HG03521 (cell line): ENCODE data around the gene XRCC1.
"Not testable (repeated sequence)": the region's sequence is repeated elsewhere in the genome, so short reads cannot be mapped to it uniquely, and the experiment has no call there.

ENCODE experiments used
- ATAC-seq: cut with Tn5 transposase; IDR thresholded peaks from one replicate; pipeline ENCODE4 v1.9.1; 2021; ENCODE audit warnings: mild to moderate bottlenecking, moderate library complexity; ENCODE audit not compliant: unreplicated experiment

Gene XRCC1

DNA sequence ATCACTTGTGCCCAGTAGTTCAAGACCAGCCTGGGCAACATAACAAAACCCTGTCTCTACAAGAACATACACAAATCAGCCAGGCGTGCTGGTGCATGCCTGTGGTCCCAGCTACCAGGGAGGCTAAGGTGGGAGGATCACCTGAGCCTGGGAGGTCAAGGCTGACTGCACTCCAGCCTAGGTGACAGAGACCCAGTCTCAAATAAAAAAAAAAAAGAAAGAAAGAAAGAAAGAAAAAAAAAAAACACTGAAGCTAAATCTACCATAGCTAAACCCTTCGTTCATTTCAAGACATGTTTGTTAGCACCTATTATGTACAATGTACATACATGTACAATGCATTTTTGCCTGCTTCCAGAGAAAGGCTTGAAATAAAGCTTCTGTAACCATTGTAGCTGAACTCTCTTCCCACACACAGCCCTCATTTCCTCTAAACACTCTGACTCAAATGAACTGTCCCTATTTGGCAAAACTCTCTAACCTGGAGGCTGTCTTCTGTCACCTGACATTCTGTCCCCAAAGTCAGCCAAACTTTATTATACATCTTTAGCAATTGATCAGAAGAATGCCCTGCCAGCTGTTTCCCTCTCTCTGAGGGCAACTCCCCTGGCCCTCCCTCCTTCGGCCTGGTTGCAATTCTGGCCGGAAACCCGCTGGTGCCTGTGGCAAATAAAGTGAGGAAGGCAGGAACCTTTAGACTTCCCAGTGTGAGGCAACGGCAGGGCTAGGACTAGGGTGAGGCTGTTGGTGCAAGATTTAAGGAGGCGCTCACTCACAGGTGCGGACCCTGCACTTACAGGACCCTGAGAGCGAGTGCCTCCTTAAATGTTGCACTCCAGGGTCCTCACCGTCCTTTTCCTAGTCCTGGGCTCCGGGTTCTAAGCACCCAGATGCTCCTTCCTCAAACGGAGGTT is 50.1 kb downstream of the XRCC1 start:
- ATAC-seq = no peak

DNA sequence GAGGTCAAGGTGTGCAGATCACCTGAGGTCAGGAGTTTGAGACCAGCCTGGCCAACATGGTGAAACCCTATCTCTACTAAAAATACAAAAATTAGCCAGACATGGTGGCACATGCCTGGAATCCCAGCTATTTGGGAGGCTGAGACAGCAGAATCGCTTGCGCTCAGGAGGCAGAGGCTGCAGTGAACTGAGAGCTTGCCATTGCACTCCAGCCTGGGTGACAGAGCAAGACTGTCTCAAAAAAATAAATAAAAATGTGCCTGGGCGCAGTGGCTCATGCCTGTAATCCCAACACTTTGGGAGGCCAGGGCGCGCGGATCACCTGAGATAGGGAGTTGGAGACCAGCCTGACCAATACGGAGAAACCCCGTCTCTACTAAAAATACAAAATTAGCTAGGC is 51.6 kb downstream of the XRCC1 start:
- ATAC-seq = not testable (repeated sequence)

DNA sequence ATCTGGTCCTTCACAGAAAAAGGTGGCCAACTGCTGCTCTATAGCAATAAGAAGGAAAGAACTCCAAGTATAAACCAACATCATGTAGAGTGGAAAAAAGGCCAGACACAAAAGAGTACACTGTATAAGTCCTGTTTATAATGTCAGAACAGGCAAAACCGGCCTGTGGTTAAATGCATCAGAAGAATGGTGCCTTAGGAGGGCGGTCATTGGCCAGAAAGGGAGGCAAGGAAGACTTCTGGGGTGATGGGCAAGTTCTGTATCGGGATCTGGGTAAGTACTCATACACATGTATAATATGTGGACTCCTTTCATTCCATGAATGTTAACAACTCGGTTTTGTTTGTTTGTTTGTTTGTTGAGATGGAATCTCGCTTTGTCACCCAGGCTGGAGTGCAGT is 52.4 kb downstream of the XRCC1 start:
- ATAC-seq = no peak

DNA sequence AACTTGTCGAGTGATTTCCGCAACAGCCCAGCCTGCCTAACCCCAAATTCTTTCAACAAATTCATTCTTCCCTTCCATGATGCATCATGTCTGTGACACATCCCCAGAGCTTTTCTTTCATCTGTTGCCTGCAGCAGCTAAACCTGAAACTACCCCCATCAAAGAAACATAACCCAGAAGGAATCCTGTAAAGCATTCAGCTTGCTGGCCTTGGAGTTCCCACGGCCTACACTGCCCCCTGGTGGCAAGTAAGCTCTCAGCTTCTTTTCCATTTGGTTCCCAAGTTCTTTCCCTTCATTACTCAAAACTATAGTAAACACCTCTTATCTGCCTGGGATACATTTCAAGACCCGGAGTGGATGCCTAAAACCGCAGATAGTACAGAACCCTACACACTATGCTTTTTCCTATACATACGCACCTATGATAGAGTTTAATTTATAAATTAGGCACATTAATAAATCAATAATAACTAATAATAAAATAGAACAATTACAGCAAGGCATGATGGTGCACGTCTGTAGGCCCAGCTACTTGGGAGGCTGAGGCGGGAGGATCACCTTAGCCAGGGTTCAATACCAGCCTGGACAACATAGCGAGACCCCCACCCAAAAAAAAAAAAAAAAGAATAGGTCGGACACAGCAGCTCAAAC is 55.8 kb downstream of the XRCC1 start:
- ATAC-seq = no peak

DNA sequence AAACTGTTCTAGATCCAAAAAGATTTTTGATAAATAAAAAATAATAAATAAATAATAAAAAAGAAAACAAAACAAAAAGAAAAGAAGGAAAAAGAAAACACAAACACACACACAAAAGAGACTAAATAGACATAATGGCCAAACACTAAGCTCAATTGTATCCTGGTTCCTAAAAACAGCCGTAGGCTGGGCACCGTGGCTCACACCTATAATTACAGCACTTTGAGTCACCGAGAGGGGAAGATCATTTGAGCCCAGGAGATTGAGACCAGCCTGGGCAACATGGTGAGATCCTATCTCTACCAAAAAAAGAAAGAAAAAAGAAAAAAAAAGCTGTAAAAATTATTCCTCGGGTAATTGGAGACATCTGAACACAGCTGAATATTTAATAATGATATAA is 57.3 kb downstream of the XRCC1 start:
- ATAC-seq = no peak

DNA sequence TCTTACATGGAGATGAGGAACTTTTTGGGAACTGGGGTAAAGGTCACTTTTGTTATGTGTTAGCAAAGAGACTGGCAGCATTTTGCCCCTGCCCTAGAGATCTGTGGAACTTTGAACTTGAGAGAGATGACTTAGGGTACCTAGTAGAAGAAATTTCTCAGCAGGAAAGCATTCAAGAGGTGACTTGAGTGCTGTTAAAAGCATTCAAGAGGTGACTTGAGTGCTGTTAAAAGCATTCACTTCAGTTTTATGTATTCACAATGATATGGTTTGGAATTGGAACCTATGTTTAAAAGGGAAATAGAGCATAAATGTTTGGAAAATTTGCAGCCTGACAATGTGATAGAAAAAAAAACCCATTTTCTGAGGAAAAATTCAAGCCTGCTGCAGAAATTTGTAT is 62.9 kb downstream of the XRCC1 start:
- ATAC-seq = not testable (repeated sequence)

DNA sequence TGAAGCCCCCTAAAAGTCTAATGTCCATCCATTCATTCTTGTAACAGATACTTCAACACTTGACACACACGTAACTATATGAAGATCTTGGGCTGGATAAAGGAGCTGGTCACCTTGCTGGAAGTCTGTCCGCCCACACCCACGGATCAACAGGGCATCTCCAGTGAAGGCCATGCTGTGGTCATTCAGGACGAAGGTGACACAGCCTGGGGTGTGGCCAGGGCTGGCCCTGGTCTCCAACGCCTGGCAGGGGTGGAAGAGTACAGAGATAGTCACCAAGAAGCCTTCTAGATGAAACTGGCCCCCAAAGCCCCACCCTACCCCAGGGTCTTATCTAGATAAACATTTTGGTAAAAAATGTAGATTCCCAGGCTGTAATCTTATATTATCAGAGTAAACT is 64.0 kb downstream of the XRCC1 start:
- ATAC-seq = no peak

DNA sequence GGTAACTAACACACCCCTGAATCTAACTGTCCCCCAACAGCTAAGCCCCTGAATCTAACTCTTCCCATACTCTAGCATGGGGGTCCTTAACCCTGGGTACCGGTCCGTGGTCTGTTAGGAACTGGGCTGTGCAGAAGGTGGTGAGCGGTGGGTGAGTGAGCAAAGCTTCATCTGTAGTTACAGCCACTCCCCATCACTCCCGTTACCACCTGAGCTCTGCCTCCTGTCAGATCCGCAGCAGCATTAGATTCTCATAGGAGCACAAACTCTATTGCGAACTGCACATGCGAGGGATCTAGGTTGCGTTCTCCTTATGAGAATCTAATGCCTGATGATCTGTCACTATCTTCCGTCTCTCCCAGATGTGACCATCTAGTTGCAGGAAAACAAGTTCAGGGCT is 64.6 kb downstream of the XRCC1 start:
- ATAC-seq = no peak

DNA sequence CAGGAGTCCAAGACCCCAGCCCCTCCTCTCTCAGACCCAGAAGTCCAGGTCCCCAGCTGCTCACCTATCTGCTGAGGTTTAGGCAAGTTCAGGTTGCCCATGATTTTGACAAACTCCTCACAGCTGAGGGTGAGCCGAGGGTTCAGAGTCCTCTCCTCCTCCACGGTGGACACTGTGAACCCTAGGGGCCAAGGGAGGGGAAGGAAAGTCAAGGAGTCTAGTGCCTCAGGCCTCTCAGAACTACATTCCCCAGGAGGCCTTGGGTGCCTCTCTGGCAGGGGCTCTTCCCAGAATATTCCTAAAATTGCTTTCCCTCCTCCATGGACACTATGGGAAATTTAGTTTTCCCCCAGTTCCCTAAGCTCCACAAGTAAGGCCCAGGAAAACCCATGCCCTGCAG is 67.4 kb downstream of the XRCC1 start:
- no peak for ATAC-seq

DNA sequence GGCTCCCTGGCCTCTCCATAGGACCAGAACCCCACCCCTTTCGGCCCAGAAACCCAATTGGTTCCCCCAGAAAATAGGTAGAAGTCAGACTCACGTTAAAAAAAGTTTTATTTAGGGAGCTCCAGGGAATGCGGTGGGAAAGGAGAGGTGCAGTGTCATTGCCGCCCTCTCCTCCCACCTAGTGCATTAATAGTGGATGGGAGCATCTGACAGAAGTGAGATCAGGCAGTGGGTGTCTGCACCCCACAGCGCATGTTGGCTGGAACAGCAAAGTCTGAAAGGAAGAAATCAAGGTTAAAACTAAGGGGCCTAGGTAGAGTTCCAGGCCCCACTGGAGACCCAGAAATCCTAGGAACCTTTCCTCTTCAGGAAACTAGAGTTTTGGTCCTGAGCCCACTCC is 68.7 kb downstream of the XRCC1 start:
- no peak for ATAC-seq

DNA sequence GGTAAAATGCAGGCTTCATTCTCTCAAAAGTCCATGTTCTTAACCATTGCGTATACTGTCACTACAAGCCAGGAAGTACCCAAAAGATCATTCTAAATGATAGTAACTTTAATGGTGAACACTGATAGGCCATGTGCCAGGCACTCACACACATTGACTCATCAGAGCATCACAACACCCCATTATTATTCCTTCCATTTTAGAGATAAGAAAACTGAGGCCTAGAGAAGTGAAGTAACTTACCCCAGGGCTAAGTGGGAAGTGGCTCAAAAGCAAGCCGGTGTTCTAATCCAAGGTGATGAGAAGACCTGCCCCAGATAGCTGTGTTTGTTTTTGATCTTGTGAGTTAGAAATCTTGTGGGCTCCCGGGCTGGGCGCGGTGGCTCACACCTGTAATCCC is 69.4 kb downstream of the XRCC1 start:
- ATAC-seq = no peak

DNA sequence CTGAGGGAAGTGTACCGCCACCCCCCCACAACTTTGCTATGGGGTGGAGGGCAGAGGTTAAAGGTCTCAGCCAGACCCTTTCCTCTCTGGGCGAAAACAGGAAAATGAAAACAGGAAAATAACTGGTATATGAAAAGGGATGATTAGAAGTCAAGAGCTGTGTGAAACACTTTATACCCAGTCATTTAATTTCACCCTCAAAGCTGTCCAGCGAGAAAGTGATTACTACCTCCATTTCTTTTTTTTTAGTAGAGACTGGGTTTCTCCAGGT is 70.2 kb downstream of the XRCC1 start:
- no peak for ATAC-seq

DNA sequence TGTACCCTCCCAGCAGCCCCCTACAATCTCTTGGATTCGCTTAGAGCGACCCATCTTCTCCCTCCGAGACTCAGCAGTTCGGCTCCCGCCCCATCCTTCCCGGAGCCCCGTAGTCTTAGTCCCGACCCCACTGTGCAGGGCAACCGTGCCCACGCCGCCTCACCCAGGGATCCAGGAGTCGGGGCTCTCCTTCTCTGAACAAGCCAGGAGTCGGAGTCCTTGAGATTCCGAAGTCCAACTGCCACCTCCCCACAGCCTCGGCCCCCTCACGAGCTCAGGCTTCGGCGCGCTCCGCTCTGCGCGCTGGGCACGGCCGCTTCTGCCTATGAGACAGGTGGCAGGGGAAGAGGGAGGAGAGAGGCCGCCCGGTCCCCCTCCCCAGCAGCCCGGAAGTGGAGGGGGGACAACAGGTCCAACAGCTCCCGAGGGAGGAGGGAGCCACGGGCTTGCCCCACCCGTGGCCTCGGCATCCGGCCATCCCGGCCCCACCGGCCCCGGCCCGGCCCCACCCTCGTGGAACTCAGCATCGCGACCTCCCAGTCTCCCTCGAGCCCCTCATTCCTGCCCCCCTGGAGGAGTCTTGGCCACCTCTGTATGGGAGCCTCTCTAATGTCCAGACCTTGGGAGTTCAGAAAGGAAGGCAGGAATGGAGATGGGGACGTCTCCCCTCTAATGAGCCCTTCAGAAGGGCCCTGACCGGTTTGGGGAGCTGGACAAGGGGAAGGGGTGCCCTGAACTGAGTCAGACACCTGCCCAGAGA is 70.7 kb downstream of the XRCC1 start, which contains the start of gene PHLDB3:
Gene PHLDB3, minus strand, starts transcription at position 321 of the 760 bp plus-strand sequence. CDS start 628 bp downstream, outside the sequence.
- ATAC-seq = peak; percentile 31

DNA sequence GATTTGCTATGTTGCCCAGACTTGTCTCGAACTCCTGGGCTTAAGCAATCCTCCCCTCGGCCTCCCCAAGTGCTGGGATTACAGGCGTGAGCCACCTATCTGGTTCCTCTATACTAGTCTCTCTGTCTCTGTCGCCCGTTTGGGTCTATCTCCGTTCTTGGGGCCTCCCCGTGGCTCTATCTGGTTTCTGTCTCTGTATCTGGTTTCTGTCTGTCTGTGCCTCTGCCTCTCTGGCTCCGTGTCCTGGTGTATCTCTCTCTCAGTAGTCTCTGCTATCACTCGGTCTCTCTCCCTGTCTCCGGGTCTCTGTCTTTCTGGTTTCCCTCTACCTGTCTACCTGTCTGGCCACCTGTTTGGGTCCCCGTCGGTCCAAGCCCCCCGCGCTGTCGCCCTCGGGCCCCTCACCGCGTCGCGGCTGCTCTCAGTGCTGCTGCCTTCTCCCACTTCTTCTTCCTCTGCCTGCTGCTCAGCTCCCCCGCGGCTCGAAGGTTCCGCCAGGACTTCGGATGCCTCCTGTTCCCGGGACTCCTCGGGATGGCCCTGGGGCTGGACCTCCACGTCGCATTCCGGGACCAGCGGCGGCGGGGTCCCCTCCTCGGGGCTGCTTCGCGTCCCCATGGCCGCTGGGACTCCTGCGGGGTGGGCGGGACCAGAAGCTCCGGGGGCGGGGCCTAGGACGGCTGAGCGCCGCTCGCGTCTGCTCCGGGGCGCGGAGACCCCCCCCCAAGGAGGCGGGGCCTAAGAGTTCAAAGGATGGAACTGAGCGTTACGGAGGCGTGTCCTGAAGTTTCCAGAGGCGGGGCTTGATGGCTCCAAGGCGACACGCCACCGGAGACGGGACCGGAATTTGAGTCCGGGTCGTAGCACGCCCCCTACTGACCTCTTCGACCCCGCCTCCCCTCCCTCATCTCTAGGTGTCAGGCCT is 71.6 kb downstream of the XRCC1 start:
- ATAC-seq = peak; percentile 84

DNA sequence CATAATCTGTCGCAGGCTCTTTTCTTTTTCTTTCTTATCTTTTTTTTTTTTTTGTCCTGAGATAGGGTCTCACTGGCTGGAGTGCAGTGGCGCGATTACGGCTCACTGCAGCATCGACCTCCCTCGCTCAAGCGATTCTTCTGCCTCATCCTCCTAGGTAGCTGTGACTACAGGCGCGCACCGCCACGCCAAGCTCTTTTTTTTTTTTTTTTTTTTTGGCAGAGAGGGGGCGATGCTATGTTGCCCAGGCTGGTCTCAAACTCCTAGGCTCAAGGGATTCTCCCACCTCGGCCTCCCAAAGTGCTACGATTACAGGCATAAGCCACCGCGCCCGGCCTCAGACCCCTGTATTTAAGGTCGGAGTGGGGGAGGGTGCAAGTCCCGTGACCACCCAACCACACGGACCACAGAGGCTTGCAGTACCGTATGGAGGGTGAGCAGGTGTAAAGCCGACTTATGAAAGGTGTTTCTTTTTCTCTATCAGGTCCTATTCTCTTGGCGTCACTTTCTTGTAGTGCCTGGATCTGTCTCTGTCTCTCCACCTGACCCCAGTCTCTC is 72.8 kb downstream of the XRCC1 start:
- ATAC-seq = no peak

DNA sequence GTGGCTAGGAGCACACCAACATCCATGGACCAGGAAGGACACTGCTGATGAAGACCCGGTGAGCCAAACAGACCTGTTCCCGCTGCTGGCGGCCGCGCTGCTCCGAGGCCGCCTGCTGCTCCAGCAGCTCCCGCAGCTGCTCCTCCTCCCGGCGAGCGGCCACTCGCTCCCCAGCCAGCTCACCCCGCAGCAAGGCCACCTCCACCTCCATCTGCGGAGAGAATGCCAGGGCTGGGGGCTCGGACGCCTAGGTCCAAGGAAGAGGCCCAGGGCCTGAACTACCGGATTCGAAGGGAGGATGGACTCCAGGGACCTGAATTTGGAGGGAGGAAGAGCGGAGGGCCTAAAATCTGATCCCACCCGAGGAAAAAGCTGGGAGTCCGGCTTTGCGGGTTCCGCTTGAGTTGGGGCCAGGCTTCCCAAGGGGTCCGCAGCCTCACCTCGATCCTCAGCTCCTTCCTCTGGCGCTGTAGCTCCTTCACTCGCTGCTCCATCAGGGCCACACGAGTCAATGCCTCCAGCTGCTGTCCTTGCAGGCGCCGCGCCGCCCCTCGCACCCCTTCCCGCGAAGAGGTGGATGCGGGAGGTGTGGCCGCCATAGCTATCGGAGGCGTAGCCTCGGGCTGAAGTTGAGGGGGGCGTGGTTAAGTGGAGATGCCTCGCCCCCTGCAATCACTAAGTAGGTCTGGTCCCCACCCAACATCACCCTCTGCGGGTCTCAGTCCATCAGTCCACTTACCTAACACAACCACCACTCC is 73.5 kb downstream of the XRCC1 start:
- no peak for ATAC-seq

DNA sequence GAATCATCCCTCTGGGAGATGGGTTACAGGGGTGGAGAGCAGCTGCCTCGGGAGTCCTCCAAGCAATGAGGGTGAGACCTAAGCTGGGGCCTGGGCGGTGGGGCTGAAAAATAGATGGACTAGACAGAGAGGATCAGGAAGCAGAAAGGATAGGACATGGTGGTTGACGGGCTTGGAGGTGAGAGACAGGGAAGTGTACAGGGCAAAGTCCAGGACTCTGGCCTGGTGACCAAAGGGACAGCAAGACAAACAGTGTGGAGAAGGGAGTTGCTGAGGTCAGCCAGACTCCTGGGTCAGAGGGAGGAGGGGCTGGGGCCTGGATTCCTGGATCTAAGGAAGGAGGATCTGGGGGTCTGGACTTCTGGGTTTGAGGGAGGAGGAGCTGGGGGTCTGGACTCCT is 76.3 kb downstream of the XRCC1 start:
- ATAC-seq = no peak

DNA sequence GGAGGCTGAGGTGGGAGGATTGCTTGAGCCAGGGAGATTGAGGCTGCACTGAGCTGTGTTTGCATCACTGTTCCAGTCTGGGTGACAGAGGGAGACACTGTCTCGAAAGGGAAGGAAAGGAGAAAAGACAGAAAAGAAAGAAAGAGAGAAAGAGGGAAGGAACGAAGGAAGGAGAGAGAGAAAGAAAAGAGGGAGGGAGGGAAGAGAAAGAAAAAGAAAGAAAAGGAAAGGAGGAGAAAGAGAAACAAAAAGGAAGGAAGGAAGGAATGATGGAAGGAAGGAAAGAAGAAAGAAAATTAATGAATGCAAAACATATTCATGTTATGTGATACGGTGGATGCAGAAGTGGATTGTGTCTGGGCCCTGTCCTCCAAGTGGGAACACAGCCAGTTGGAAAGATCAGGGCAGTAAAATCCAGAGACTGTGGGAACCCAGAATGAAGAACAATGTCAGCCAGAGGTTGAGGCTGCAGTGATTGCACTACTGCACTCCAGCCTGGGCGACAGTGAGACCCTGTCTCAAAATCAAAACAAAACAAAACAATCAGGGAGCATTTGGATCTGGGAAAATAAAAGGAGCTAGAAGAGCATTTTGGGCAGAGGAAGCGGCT is 77.0 kb downstream of the XRCC1 start:
- ATAC-seq = no peak

DNA sequence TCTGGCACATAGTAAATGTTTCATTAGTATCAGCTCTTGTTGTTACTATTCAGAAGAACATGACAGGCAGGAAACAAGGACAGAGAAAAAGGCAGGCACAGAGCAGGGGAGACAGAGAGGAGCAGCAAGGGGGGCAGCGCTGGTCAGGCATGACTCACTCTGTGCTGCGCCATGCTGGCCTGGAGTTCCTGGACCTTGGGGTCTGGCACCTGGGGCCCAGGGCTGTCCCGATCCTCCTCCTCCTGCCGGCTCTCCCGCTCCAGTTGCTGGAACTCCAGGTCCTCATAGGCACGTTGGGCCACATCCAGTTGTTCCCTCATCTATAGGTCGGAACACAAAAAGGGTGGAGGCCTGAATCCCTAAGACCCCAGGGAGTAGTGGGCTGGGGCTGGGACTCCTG is 78.4 kb downstream of the XRCC1 start:
- ATAC-seq = no peak
